ENCODE measurements around the gene BSX.

BSX gene

GRCh38 chr11:122981388-122982264, at the start of gene BSX:
BSX (minus strand) TSS chr11:122981834; CDS start chr11:122981671, 163 bp downstream.
- no peak for DNase-seq

- no peak for DNase-seq
These were observed 48.9 kb upstream of the BSX start for GRCh38 chr11:123030517-123030916.

- DNase-seq: no peak
These were observed 39.3 kb upstream of the BSX start for GRCh38 chr11:123020968-123021367.

GRCh38 chr11:123018702-123019101, 37.1 kb upstream of the BSX start:
- DNase-seq: no peak

- no peak for DNase-seq
These were observed 29.9 kb upstream of the BSX start for GRCh38 chr11:123011510-123011909.

GRCh38 chr11:123006860-123007542, 25.4 kb upstream of the BSX start:
- no peak for DNase-seq

GRCh38 chr11:123000721-123001120, 19.1 kb upstream of the BSX start:
- DNase-seq: no peak

GRCh38 chr11:122998727-122999366, 17.2 kb upstream of the BSX start:
- no peak for DNase-seq

GRCh38 chr11:122995526-122995925, 13.9 kb upstream of the BSX start:
- DNase-seq: no peak

- no peak for DNase-seq
These were observed 2.8 kb upstream of the BSX start for GRCh38 chr11:122984186-122985011.

- DNase-seq: no peak
These were observed 2.0 kb upstream of the BSX start for GRCh38 chr11:122983438-122984185.

- DNase-seq: no peak
These were observed 1.6 kb downstream of the BSX start for GRCh38 chr11:122979815-122980595.

- DNase-seq: no peak
These were observed 2.4 kb downstream of the BSX start for GRCh38 chr11:122979103-122979814.

GRCh38 chr11:122978299-122978620, 3.4 kb downstream of the BSX start:
- no peak for DNase-seq

GRCh38 chr11:122977470-122978298, 4.0 kb downstream of the BSX start:
- DNase-seq: no peak

- no peak for DNase-seq
These were observed 4.7 kb downstream of the BSX start for GRCh38 chr11:122976734-122977469.

GRCh38 chr11:122976061-122976733, 5.4 kb downstream of the BSX start:
- DNase-seq: no peak

GRCh38 chr11:122963961-122964360, 17.7 kb downstream of the BSX start:
- DNase-seq: no peak

Data from NCI-H187 treated with DMSO at 0.1 percent for 48 hours (cell line).